H7 (cell line): ENCODE measurements around the gene VLDLR. TPM values are rescaled to one million over a fixed set of nuclear protein-coding genes. Genes with fewer than 3 reads are reported as not detected.
"Not testable (repeated sequence)": the region's sequence is repeated elsewhere in the genome, so short reads cannot be mapped to it uniquely, and the experiment has no call there.

Experiments
- DNase-seq: peaks from one replicate; pipeline ENCODE4 v3.0.0; 2012
- H3K27me3 ChIP-seq: 2 replicates; pipeline ENCODE4 v1.6.0; 2011; ENCODE audit warnings: mild to moderate bottlenecking, low read length; ENCODE audit not compliant: control insufficient read depth, insufficient read depth
- H3K36me3 ChIP-seq: replicated peaks from 2 replicates; pipeline ENCODE4 v1.5.1; 2011; ENCODE audit warnings: low read length; ENCODE audit not compliant: control insufficient read depth, insufficient read depth
- H3K4me3 ChIP-seq: 2 replicates; pipeline ENCODE4 v1.5.1; 2011; ENCODE audit warnings: low read depth, mild to moderate bottlenecking, control low read depth, low read length, moderate library complexity; ENCODE audit not compliant: insufficient read depth
- total RNA-seq: library from RNA; depleted of rRNA; stranded (reverse); fragments of >200 nt; shearing (Covaris generic); gene quantifications from 2 replicates; pipeline ENCODE4 v1.2.3, GENCODE V29; 2014; rRNA removed

VLDLR gene
- total RNA-seq, 1 experiment from 2014 or later = 13.5 TPM

DNA sequence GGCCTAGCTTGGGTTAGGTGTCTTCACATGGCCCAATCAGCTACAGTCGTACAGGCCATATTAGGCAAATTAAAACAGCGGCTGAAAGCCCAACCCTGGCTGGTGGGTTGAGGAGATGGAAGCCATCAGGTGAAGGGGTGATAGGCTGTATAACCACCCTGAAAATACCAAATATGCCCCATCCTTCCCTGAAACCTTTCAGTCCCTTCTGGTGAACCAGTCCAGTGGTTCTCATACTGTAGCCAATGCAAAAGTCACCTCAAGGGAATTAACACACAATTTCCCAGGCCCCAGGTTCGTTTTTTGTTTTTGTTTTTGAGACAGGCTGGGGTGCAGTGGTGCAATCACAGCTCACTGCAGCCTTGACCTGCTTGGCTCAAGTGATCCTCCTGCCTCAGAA lies 75.9 kb downstream of the VLDLR start:
- Histone ChIP-seq H3K27me3 (no peaks in the 10 kb centered on the region), H3K4me3 (no peak overlapping the region)
- DNase-seq = no peak

DNA sequence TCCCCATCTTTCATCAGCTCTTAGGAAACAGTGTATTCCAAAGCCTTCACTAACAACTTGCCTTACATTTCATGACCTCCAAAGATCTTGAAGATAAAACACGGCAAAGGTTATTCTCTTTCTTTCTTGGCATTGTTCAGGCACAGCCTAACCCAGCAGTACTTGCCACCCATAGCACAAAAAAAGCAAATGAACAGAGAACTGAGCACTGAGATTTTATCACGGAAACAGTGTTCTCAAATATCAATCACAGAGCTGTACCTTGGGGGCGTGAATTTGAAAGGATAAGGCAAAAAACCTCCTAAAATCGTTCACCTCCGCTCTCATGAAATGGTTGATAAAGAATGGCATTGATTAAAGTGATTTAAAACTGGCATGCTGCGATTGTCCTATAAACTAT lies 78.8 kb downstream of the VLDLR start:
- Histone ChIP-seq H3K4me3 (no peak overlapping the region), H3K27me3 (no peaks in the 10 kb centered on the region), H3K36me3 (no peaks in the 10 kb centered on the region)
- DNase-seq = no peak

More for the DNA sequence above, 75.9 kb downstream of the VLDLR start:
- H3K36me3 ChIP-seq = no peaks in the 10 kb centered on the region

DNA sequence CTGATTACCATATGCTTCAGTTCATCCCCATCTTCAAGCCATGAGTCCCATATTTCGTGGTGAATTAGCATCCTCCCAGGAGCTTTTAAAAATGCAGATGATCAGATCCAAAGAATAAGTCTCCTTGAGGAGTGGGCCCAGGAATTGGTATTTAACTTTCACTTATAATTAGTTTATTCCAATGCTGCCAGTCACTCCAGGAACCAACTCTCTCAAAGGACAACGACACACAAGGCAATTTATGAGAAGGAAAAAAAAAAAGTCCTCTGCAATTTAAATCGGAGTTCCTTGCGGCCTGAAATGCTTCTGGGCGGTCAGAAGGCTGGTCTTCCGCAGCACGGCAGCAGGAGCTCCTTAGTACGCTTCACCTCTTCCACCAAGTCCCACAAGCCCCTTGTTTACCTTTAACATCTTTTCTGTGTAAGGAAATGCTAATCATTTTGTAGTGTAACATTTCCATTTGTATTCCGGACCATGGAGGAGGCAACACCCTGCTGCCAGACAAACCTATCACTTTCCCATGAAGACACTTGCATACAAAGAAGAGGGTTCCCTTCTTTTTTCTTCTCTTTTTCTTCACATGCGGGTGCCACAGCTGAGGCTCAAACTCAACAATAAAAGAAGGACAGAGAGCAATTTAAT lies 79.4 kb downstream of the VLDLR start:
- Histone ChIP-seq H3K36me3 (no peaks in the 10 kb centered on the region), H3K27me3 (no peaks in the 10 kb centered on the region), H3K4me3 (no peak overlapping the region)
- DNase-seq = peak; percentile 27

DNA sequence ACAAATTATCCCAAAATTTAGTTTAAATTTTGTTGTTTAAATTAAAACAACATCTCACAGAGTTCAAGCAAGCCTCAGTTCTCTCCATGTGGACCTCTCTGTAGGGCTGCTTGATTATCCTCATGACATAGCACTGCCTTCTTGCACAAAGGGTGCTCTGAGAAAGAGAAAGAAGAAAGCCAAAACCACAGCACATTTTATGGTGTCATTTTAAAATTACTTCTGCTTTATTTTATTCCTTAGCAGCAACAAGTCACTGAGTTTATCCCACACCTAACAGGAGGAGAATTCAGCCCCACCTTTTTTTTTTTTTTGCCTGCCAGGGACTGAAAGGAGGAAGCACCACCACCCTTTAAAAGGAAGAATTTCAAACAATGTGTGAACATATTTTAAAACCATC lies 82.9 kb downstream of the VLDLR start:
- DNase-seq = no peak
- Histone ChIP-seq H3K27me3 (no peaks in the 10 kb centered on the region), H3K36me3 (no peaks in the 10 kb centered on the region), H3K4me3 (no peak overlapping the region)

DNA sequence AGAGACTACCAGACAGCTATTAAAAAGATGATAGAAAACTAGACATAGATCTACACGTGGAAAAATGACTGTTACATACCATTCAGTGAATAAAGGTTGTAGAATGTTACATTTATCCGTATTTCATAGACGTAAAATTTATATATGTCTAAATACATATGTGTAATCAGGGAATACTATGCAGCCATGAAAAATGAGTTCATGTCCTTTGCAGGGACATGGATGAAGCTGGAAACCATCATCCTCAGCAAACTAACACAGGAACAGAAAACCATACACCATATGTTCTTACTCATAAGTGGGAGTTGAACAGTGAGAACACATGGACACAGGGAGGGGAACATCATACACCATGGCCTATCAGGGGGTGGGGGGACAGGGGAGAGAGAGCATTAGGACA lies 85.7 kb downstream of the VLDLR start:
- H3K27me3 ChIP-seq, H3K36me3 ChIP-seq, H3K4me3 ChIP-seq: not testable (repeated sequence)

More for the DNA sequence above, 85.7 kb downstream of the VLDLR start:
- DNase-seq = not testable (repeated sequence)

Other genes with a start within 250 kb of the VLDLR start
- gene KCNV2, start 95.7 kb downstream of the VLDLR start, total RNA-seq = 0.11 and 1.4 TPM in 2 replicates
- gene PUM3, start 222.3 kb downstream of the VLDLR start, total RNA-seq = 47.6 and 56.2 TPM in 2 replicates